GM23338 (cell line): ENCODE results near the gene EML1.

Experiments used
- CREB1 ChIP-seq: fragments of 250-450 bp; sonication (Bioruptor Pico); IDR thresholded peaks from 2 replicates; pipeline ENCODE4 v1.5.0; 2020; ENCODE audit warnings: low read depth, mild to moderate bottlenecking, moderate library complexity
- EZH2 ChIP-seq: fragments of 200-600 bp; sonication (generic); IDR thresholded peaks from one replicate; pipeline ENCODE4 v1.8.0; 2017; ENCODE audit warnings: antibody characterized with exemption, mild to moderate bottlenecking, low read depth; ENCODE audit not compliant: unreplicated experiment
- EZH2phosphoT487 ChIP-seq: fragments of 200-600 bp; sonication (generic); IDR thresholded peaks from one replicate; pipeline ENCODE4 v1.8.1; 2018; ENCODE audit warnings: antibody characterized with exemption; ENCODE audit not compliant: unreplicated experiment
- POLR2AphosphoS5 ChIP-seq: IDR thresholded peaks from 2 replicates; pipeline ENCODE4 v1.6.1; 2016; ENCODE audit warnings: antibody characterized with exemption, low read depth
- TF ChIP-seq, protein P1 (sequence below), 2 experiments: fragments of 200-600 bp in 1 of 2; sonication (generic) in 1 of 2; conservative IDR thresholded peaks; 2 replicates each; pipeline versions ENCODE4 v1.5.1 to v1.6.1; 2016 to 2017; ENCODE audit warnings: antibody characterized with exemption in 2 of 2, low read depth in 2 of 2, mild to moderate bottlenecking in 2 of 2, moderate library complexity in 1 of 2
- TF ChIP-seq, protein P2 (sequence below): IDR thresholded peaks from one replicate; pipeline ENCODE4 v1.6.1; 2018; ENCODE audit warnings: antibody characterized with exemption; ENCODE audit not compliant: unreplicated experiment

DNA sequence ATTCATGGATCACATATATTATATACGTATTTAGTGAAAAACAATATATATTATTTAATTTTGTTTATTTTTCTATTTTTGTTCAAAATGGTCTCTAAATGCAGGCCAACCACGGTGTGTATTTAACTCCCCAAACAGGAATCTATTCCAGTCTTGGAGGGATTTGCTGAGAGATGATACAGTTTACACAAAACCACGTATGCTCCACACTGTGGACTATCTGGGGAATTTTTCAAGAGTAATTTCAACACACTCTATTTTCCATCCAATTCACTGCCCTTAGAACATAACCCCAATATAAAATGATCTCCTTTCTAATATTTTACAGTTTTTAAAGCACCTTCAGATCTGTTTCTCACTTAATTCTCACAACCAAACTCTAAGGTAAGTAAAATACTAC is 15.3 kb downstream of the EML1 start:
- TF ChIP-seq, protein P1, sequence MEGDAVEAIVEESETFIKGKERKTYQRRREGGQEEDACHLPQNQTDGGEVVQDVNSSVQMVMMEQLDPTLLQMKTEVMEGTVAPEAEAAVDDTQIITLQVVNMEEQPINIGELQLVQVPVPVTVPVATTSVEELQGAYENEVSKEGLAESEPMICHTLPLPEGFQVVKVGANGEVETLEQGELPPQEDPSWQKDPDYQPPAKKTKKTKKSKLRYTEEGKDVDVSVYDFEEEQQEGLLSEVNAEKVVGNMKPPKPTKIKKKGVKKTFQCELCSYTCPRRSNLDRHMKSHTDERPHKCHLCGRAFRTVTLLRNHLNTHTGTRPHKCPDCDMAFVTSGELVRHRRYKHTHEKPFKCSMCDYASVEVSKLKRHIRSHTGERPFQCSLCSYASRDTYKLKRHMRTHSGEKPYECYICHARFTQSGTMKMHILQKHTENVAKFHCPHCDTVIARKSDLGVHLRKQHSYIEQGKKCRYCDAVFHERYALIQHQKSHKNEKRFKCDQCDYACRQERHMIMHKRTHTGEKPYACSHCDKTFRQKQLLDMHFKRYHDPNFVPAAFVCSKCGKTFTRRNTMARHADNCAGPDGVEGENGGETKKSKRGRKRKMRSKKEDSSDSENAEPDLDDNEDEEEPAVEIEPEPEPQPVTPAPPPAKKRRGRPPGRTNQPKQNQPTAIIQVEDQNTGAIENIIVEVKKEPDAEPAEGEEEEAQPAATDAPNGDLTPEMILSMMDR (conservative IDR thresholded peaks at IDR 0.05; ENCODE audit: low read depth in 2 of 2): no peak
- TF ChIP-seq EZH2phosphoT487 (no peak), EZH2 (no peak), POLR2AphosphoS5 (no peak), CREB1 (CRISPR knock-in tag) (no peak)
- TF ChIP-seq, protein P2, sequence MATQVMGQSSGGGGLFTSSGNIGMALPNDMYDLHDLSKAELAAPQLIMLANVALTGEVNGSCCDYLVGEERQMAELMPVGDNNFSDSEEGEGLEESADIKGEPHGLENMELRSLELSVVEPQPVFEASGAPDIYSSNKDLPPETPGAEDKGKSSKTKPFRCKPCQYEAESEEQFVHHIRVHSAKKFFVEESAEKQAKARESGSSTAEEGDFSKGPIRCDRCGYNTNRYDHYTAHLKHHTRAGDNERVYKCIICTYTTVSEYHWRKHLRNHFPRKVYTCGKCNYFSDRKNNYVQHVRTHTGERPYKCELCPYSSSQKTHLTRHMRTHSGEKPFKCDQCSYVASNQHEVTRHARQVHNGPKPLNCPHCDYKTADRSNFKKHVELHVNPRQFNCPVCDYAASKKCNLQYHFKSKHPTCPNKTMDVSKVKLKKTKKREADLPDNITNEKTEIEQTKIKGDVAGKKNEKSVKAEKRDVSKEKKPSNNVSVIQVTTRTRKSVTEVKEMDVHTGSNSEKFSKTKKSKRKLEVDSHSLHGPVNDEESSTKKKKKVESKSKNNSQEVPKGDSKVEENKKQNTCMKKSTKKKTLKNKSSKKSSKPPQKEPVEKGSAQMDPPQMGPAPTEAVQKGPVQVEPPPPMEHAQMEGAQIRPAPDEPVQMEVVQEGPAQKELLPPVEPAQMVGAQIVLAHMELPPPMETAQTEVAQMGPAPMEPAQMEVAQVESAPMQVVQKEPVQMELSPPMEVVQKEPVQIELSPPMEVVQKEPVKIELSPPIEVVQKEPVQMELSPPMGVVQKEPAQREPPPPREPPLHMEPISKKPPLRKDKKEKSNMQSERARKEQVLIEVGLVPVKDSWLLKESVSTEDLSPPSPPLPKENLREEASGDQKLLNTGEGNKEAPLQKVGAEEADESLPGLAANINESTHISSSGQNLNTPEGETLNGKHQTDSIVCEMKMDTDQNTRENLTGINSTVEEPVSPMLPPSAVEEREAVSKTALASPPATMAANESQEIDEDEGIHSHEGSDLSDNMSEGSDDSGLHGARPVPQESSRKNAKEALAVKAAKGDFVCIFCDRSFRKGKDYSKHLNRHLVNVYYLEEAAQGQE: no peak
